Smooth muscle cell (in vitro differentiated cells): ENCODE measurements around the gene TTLL12. TPM values are rescaled to one million over a fixed set of nuclear protein-coding genes. Genes with fewer than 3 reads are reported as not detected.

Experiments
- DNase-seq: peaks from one replicate; lab custom pipeline; 2025; ENCODE audit not compliant: unreplicated experiment; lab: John Stamatoyannopoulos, UW
- H2AFZ ChIP-seq: fragments of 200-600 bp; sonication (generic); 2 replicates; pipeline ENCODE4 v1.6.0; 2016; ENCODE audit warnings: antibody characterized with exemption, low read depth, mild to moderate bottlenecking
- H3F3A ChIP-seq: fragments of 200-600 bp; sonication (generic); 2 replicates; pipeline ENCODE4 v1.6.0; 2017; ENCODE audit warnings: antibody characterized with exemption, low read depth
- H3K27ac ChIP-seq: fragments of 200-600 bp; sonication (generic); 2 replicates; pipeline ENCODE4 v1.5.1; 2016; ENCODE audit warnings: low read depth, mild to moderate bottlenecking
- H3K27me3 ChIP-seq: fragments of 200-600 bp; sonication (generic); 2 replicates; pipeline ENCODE4 v1.6.1; 2016; ENCODE audit warnings: low read depth, mild to moderate bottlenecking
- H3K36me3 ChIP-seq: fragments of 200-600 bp; sonication (generic); 2 replicates; pipeline ENCODE4 v1.5.1; 2016; ENCODE audit warnings: low read depth
- H3K4me1 ChIP-seq: fragments of 200-600 bp; sonication (generic); 2 replicates; pipeline ENCODE4 v1.5.1; 2016; ENCODE audit warnings: low read depth
- H3K4me2 ChIP-seq: fragments of 200-600 bp; sonication (generic); 2 replicates; pipeline ENCODE4 v1.6.0; 2016; ENCODE audit warnings: mild to moderate bottlenecking
- H3K4me3 ChIP-seq: fragments of 200-600 bp; sonication (generic); 2 replicates; pipeline ENCODE4 v1.5.1; 2016; ENCODE audit warnings: mild to moderate bottlenecking
- H3K79me2 ChIP-seq: fragments of 200-600 bp; sonication (generic); 2 replicates; pipeline ENCODE4 v1.6.0; 2016; ENCODE audit warnings: low read depth, mild to moderate bottlenecking
- H3K9ac ChIP-seq: fragments of 200-600 bp; sonication (generic); 2 replicates; pipeline ENCODE4 v1.6.0; 2016; ENCODE audit warnings: low read depth
- H3K9me3 ChIP-seq: fragments of 200-600 bp; sonication (generic); replicated peaks from 2 replicates; pipeline ENCODE4 v1.5.1; 2016; ENCODE audit warnings: low read depth
- H4K20me1 ChIP-seq: fragments of 200-600 bp; sonication (generic); 2 replicates; pipeline ENCODE4 v1.6.0; 2016; ENCODE audit warnings: low read depth
- WGBS: methylation state at CpG from one replicate; pipeline ENCODE4 v1.1.7; 2016; ENCODE audit warnings: low lambda C conversion rate; 5-methylcytosine and 5-hydroxymethylcytosine counted together
- polyA plus RNA-seq: library from polyadenylated mRNA; unstranded; fragments of >200 nt; fragmentation: Nextera tagmentation; extraction: Ambion mirVana; gene quantifications from 2 replicates; pipeline ENCODE4 v1.2.1, GENCODE V29; 2016
- total RNA-seq: library from RNA; depleted of rRNA; stranded (reverse); fragments of >200 nt; gene quantifications from 2 replicates; pipeline ENCODE4 v1.2.3, GENCODE V29; 2014
- TF ChIP-seq, protein P1 (sequence below): fragments of 200-600 bp; sonication (generic); IDR thresholded peaks from 2 replicates; pipeline ENCODE4 v1.5.1; 2017; ENCODE audit warnings: borderline replicate concordance, mild to moderate bottlenecking, antibody characterized with exemption; ENCODE audit not compliant: insufficient read depth, poor library complexity, severe bottlenecking

TTLL12 gene
- total and polyA plus RNA-seq, 2 experiments from 2014 or later: 23.5 to 31.6 TPM

GRCh38 chr22:43181321-43182076, 5.4 kb downstream of the TTLL12 start:
- TF ChIP-seq, protein P1, sequence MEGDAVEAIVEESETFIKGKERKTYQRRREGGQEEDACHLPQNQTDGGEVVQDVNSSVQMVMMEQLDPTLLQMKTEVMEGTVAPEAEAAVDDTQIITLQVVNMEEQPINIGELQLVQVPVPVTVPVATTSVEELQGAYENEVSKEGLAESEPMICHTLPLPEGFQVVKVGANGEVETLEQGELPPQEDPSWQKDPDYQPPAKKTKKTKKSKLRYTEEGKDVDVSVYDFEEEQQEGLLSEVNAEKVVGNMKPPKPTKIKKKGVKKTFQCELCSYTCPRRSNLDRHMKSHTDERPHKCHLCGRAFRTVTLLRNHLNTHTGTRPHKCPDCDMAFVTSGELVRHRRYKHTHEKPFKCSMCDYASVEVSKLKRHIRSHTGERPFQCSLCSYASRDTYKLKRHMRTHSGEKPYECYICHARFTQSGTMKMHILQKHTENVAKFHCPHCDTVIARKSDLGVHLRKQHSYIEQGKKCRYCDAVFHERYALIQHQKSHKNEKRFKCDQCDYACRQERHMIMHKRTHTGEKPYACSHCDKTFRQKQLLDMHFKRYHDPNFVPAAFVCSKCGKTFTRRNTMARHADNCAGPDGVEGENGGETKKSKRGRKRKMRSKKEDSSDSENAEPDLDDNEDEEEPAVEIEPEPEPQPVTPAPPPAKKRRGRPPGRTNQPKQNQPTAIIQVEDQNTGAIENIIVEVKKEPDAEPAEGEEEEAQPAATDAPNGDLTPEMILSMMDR: no peak
- H3K9ac ChIP-seq: no peak overlapping the region
- peaks cover 17% of the 10 kb centered on the region for H4K20me1 ChIP-seq
- H3K4me3 ChIP-seq: no peak overlapping the region
- no peak for DNase-seq
- H3K9me3 ChIP-seq: no peaks in the 10 kb centered on the region
- H3F3A ChIP-seq: no peaks in the 10 kb centered on the region
- H2AFZ ChIP-seq: no peak overlapping the region
- 95% methylated on average over 12 of the region's 13 CpGs for WGBS
- H3K27ac ChIP-seq: no peak overlapping the region
- H3K27me3 ChIP-seq: no peaks in the 10 kb centered on the region
- H3K36me3 ChIP-seq: no peaks in the 10 kb centered on the region
- no peak overlapping the region for H3K4me2 ChIP-seq
- H3K4me1 ChIP-seq: peaks cover 12% of the 10 kb centered on the region
- no peaks in the 10 kb centered on the region for H3K79me2 ChIP-seq

DNA sequence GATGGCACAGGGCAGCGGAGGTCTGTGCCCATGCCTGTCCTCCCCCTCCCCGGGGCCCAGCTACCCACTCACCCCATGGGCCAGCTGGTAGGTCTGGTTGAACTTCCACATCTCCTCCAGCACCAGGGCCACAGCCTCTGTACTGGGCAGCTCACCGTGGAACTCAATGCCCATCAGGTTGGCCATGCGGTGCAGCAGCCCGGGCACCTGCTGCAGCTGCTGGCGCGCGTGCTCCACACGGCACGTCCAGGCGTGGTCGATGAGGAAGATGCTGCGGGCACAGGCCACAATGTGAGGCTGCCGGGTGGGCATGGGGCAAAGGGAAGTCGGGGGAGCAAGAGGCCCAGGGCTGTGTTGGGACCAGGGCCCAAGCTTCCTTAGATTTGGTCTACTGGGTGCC, 6.3 kb downstream of the TTLL12 start:
- H3K4me2 ChIP-seq: no peak overlapping the region

GRCh38 chr22:43179911-43180195, 7.1 kb downstream of the TTLL12 start:
- H2AFZ ChIP-seq: no peak overlapping the region
- WGBS: 97% methylated on average over 5 of the region's 15 CpGs

More for the DNA sequence above, 6.3 kb downstream of the TTLL12 start:
- H3K4me3 ChIP-seq: no peak overlapping the region
- H3F3A ChIP-seq: no peaks in the 10 kb centered on the region
- no peaks in the 10 kb centered on the region for H3K79me2 ChIP-seq
- H3K9me3 ChIP-seq: no peaks in the 10 kb centered on the region
- WGBS: 98% methylated on average over 15 of the region's 15 CpGs
- H3K36me3 ChIP-seq: no peaks in the 10 kb centered on the region
- H2AFZ ChIP-seq: no peak overlapping the region
- H3K27me3 ChIP-seq: no peaks in the 10 kb centered on the region
- H3K4me1 ChIP-seq: peaks cover 6% of the 10 kb centered on the region
- H3K9ac ChIP-seq: no peak overlapping the region
- peaks cover 17% of the 10 kb centered on the region for H4K20me1 ChIP-seq
- DNase-seq: no peak
- TF ChIP-seq, protein P1: no peak
- H3K27ac ChIP-seq: no peak overlapping the region

More at GRCh38 chr22:43179911-43180195, 7.1 kb downstream of the TTLL12 start:
- Histone ChIP-seq H3K4me3 (no peak overlapping the region), H3K4me1 (peaks cover 3% of the 10 kb centered on the region), H3K4me2 (no peak overlapping the region), H3K27me3 (no peaks in the 10 kb centered on the region), H4K20me1 (peaks cover 17% of the 10 kb centered on the region), H3K9ac (no peak overlapping the region), H3K79me2 (no peaks in the 10 kb centered on the region), H3K36me3 (no peaks in the 10 kb centered on the region), H3K9me3 (no peaks in the 10 kb centered on the region), H3F3A (no peaks in the 10 kb centered on the region), H3K27ac (no peak overlapping the region)
- TF ChIP-seq, protein P1: no peak
- no peak for DNase-seq
